ENCODE results near the gene MAN2A2. TPM values are rescaled to one million over a fixed set of nuclear protein-coding genes. Genes with fewer than 3 reads are reported as not detected.

The MAN2A2 gene
- total and polyA plus RNA-seq, 2 donors (not counting 3 experiments of a cell fraction or from before 2014, with no cell fraction given): 60.9 to 77.7 TPM

- no peaks in the 10 kb centered on the region for H3K9me3 ChIP-seq (replicated peaks; ENCODE audit: control insufficient read depth, insufficient read depth, low read length)
- no peaks in the 10 kb centered on the region for H3K79me2 ChIP-seq (ENCODE audit: control insufficient read depth, insufficient read depth, low read length)
- peaks cover 5 to 61% of the 10 kb centered on the region in 2 experiments for H3K36me3 ChIP-seq (ENCODE audit: control insufficient read depth in 2 of 2, extremely low read depth in 1 of 2, insufficient read depth in 2 of 2, low read length in 2 of 2)
- ChIA-PET CTCF (interaction anchor here (1.0 kb wide), 1 partner anchor 20 kb away, joined by 3 read pairs; the partner anchor contains the start of gene HDDC3), POLR2A (no interaction called here)
- FAIRE-seq: no peak
- TF ChIP-seq MAX (IDR thresholded peaks at IDR 0.05; ENCODE audit: insufficient read depth, insufficient read length): no peak
- TF ChIP-seq POLR2A (IDR thresholded peaks at IDR 0.05; ENCODE audit: low read depth, low read length): no peak
- no peak for TF ChIP-seq POLR2AphosphoS5 (IDR thresholded peaks at IDR 0.05; ENCODE audit: insufficient read depth, low read depth, low read length)
- TF ChIP-seq CTCF (IDR thresholded peaks at IDR 0.05; ENCODE audit: extremely low read depth in 1 of 2, insufficient read depth in 1 of 2, low read depth in 1 of 2, low read length in 2 of 2): no peak
- TF ChIP-seq EZH2 (IDR thresholded peaks at IDR 0.05; ENCODE audit: borderline replicate concordance, low read depth, low read length, severe bottlenecking): no peak
- TF ChIP-seq FOS (IDR thresholded peaks at IDR 0.05; ENCODE audit: borderline replicate concordance, insufficient read depth, low read length): no peak
- no peak for TF ChIP-seq JUN (IDR thresholded peaks at IDR 0.05; ENCODE audit: borderline replicate concordance, insufficient read depth, insufficient read length, low read depth)
- TF ChIP-seq MYC (IDR thresholded peaks at IDR 0.05; ENCODE audit: low read depth, low read length): no peak
- TF ChIP-seq GATA2 (IDR thresholded peaks at IDR 0.05; ENCODE audit: insufficient read depth, insufficient read length, low read depth, low read length): no peak
- no peak for DNase-seq (ENCODE audit: low read depth, low spot score)
- no peaks in the 10 kb centered on the region for H4K20me1 ChIP-seq (replicated peaks; ENCODE audit: control insufficient read depth, extremely low read depth, insufficient read depth, low read length)
- intact Hi-C loops (cut with micrococcal nuclease): no loop called here
- no peak overlapping the region for H2AFZ ChIP-seq (ENCODE audit: low read depth, low read length)
- no TSS peak for BruUV-seq (replicated peaks)
- H3K4me3 ChIP-seq (replicated peaks in 1 of 3; ENCODE audit: insufficient read depth in 1 of 3, low read depth in 1 of 3, low read length in 3 of 3): no peak overlapping the region
- dilution Hi-C loops (cut with MboI; ENCODE audit: extremely low pct_ligation_motif_present, low sequenced_read_pairs): no loop called here
- no peak overlapping the region for H3K4me2 ChIP-seq (ENCODE audit: insufficient read depth, low read length)
- no peaks in the 10 kb centered on the region for H3K4me1 ChIP-seq (ENCODE audit: control insufficient read depth, extremely low read depth, insufficient read depth, low read length)
- H3K27ac ChIP-seq (ENCODE audit: insufficient read depth, low read depth, low read length): no peak overlapping the region
- H3K9ac ChIP-seq (replicated peaks; ENCODE audit: extremely low read depth, insufficient read depth, low read length): no peak overlapping the region
- no peaks in the 10 kb centered on the region for H3K9me1 ChIP-seq (replicated peaks; ENCODE audit: control insufficient read depth, extremely low read depth, insufficient read depth, low read length)
- H3K27me3 ChIP-seq (ENCODE audit: control insufficient read depth in 2 of 2, insufficient read depth in 2 of 2, low read length in 2 of 2): no peaks in the 10 kb centered on the region
Measured at GRCh38 chr15:90911906-90912769, 9.0 kb downstream of the MAN2A2 start.
